Activated CD4-positive, alpha-beta memory T cell treated with anti-CD3 and anti-CD28 coated beads, Interleukin-2, amount 10 ng/mL, durations not matched to agents 7 days and 5 days (primary cell): ENCODE measurements around the gene SCYGR6. TPM values are rescaled to one million over a fixed set of nuclear protein-coding genes. Genes with fewer than 3 reads are reported as not detected.
"Not testable (repeated sequence)": the region's sequence is repeated elsewhere in the genome, so short reads cannot be mapped to it uniquely, and the experiment has no call there.

Experiments used
- CTCF ChIA-PET: fragments of 350-600 bp; sonication (Branson Sonifier 250); formaldehyde crosslinking; loops from one replicate; lab custom pipeline; 2021; ENCODE audit warnings: antibody characterized with exemption, inconsistent platforms; lab: Charles Lee
- POLR2A ChIA-PET: fragments of 350-600 bp; sonication (Branson Sonifier 250); formaldehyde crosslinking; loops from one replicate; lab custom pipeline; 2021; ENCODE audit warnings: antibody characterized with exemption; lab: Charles Lee
- DNase-seq: peaks from one replicate; pipeline ENCODE4 v3.0.0-alpha.2; 2020
- H3K27ac Mint-ChIP-seq: one replicate; pipeline ENCODE4 v1.8.0; 2021; ENCODE audit warnings: mild to moderate bottlenecking, mixed read lengths
- H3K27me3 Mint-ChIP-seq: one replicate; pipeline ENCODE4 v1.8.0; 2021; ENCODE audit warnings: mixed read lengths
- H3K36me3 Mint-ChIP-seq: one replicate; pipeline ENCODE4 v1.8.0; 2021; ENCODE audit warnings: low read depth, mixed read lengths
- H3K4me1 Mint-ChIP-seq: one replicate; pipeline ENCODE4 v1.8.0; 2021; ENCODE audit warnings: mixed read lengths
- H3K4me3 Mint-ChIP-seq: one replicate; pipeline ENCODE4 v1.8.0; 2021; ENCODE audit warnings: mild to moderate bottlenecking, mixed read lengths
- H3K9me3 Mint-ChIP-seq: one replicate; pipeline ENCODE4 v1.8.0; 2021; ENCODE audit warnings: mixed read lengths
- total RNA-seq, 2 experiments: library from RNA; stranded (reverse); gene quantifications; one replicate each; pipeline ENCODE4 v1.2.3, GENCODE V29; 2021

The SCYGR6 gene
- not detected for total RNA-seq

- Mint-ChIP-seq H3K27ac (no peak within 1 kb of the TSS), H3K9me3 (no peaks in the 10 kb centered on the region), H3K27me3 (peaks cover 2% of the 10 kb centered on the region), H3K36me3 (no peaks in the 10 kb centered on the region), H3K4me1 (no peaks in the 10 kb centered on the region), H3K4me3 (no peak within 1 kb of the TSS)
- POLR2A ChIA-PET: no interaction called here
- CTCF ChIA-PET: no interaction called here
- DNase-seq: no peak
Measured at GRCh38 chr2:227724394-227725039, at the start of gene SCYGR6. Gene SCYGR6 (minus strand): TSS chr2:227724757. CDS start chr2:227724757, 0 bp downstream.

- H3K27me3 Mint-ChIP-seq: no peaks in the 10 kb centered on the region
- H3K36me3 Mint-ChIP-seq: no peaks in the 10 kb centered on the region
- H3K27ac Mint-ChIP-seq: no peak overlapping the region
- peaks cover 10% of the 10 kb centered on the region for H3K4me1 Mint-ChIP-seq
- H3K9me3 Mint-ChIP-seq: no peaks in the 10 kb centered on the region
- peak; percentile 23 for DNase-seq
- ChIA-PET POLR2A (interaction anchor here (1.1 kb wide), 1 partner anchor 9 kb away, joined by 4 read pairs; no protein-coding TSS in a partner anchor), CTCF (interaction anchor here (1.1 to 1.9 kb wide), 6 partner anchors 8 to 116 kb away, joined by 4 to 24 read pairs (median 6); no protein-coding TSS in a partner anchor)
- no peak overlapping the region for H3K4me3 Mint-ChIP-seq
Measured at GRCh38 chr2:227774011-227774624, 49.6 kb upstream of the SCYGR6 start.

- no peaks in the 10 kb centered on the region for H3K36me3 Mint-ChIP-seq
- no peak overlapping the region for H3K27ac Mint-ChIP-seq
- no peaks in the 10 kb centered on the region for H3K27me3 Mint-ChIP-seq
- ChIA-PET CTCF (interaction anchor here (0.6 kb wide), 1 partner anchor 32 kb away, joined by 3 read pairs; no protein-coding TSS in a partner anchor), POLR2A (no interaction called here)
- no peak for DNase-seq
- H3K4me3 Mint-ChIP-seq: no peak overlapping the region
- H3K4me1 Mint-ChIP-seq: peaks cover 10% of the 10 kb centered on the region
- no peaks in the 10 kb centered on the region for H3K9me3 Mint-ChIP-seq
Measured at GRCh38 chr2:227772932-227773331, 48.4 kb upstream of the SCYGR6 start.

GRCh38 chr2:227772197-227772661 is 47.7 kb upstream of the SCYGR6 start:
- no peak overlapping the region for H3K27ac Mint-ChIP-seq
- H3K9me3 Mint-ChIP-seq: no peaks in the 10 kb centered on the region
- no peak for DNase-seq
- ChIA-PET POLR2A (no interaction called here), CTCF (no interaction called here)
- no peak overlapping the region for H3K4me3 Mint-ChIP-seq
- no peaks in the 10 kb centered on the region for H3K27me3 Mint-ChIP-seq
- peaks cover 10% of the 10 kb centered on the region for H3K4me1 Mint-ChIP-seq
- no peaks in the 10 kb centered on the region for H3K36me3 Mint-ChIP-seq

GRCh38 chr2:227767830-227768229 is 43.3 kb upstream of the SCYGR6 start:
- Mint-ChIP-seq H3K36me3 (no peaks in the 10 kb centered on the region), H3K9me3 (no peaks in the 10 kb centered on the region), H3K4me1 (no peaks in the 10 kb centered on the region), H3K4me3 (no peak overlapping the region), H3K27me3 (no peaks in the 10 kb centered on the region), H3K27ac (no peak overlapping the region)
- no peak for DNase-seq
- CTCF ChIA-PET: interaction anchor here (1.8 to 3.8 kb wide), 2 partner anchors 15 to 110 kb away, joined by 7 to 43 read pairs; no protein-coding TSS in a partner anchor
- POLR2A ChIA-PET: no interaction called here

GRCh38 chr2:227766373-227766883 is 41.9 kb upstream of the SCYGR6 start:
- no peaks in the 10 kb centered on the region for H3K9me3 Mint-ChIP-seq
- POLR2A ChIA-PET: no interaction called here
- DNase-seq: peak; percentile 58
- H3K4me1 Mint-ChIP-seq: no peaks in the 10 kb centered on the region
- H3K27me3 Mint-ChIP-seq: peaks cover 2% of the 10 kb centered on the region
- H3K36me3 Mint-ChIP-seq: no peaks in the 10 kb centered on the region
- no peak overlapping the region for H3K27ac Mint-ChIP-seq
- no peak overlapping the region for H3K4me3 Mint-ChIP-seq
- CTCF ChIA-PET: interaction anchor here (0.6 to 3.8 kb wide), 30 partner anchors 8 to 636 kb away, joined by 3 to 43 read pairs (median 4); no protein-coding TSS in a partner anchor

- no peak overlapping the region for H3K4me3 Mint-ChIP-seq
- no peak for DNase-seq
- peaks cover 2% of the 10 kb centered on the region for H3K27me3 Mint-ChIP-seq
- no peak overlapping the region for H3K27ac Mint-ChIP-seq
- H3K9me3 Mint-ChIP-seq: no peaks in the 10 kb centered on the region
- H3K36me3 Mint-ChIP-seq: no peaks in the 10 kb centered on the region
- CTCF ChIA-PET: interaction anchor here (0.6 to 3.8 kb wide), 30 partner anchors 8 to 636 kb away, joined by 3 to 43 read pairs (median 4); no protein-coding TSS in a partner anchor
- POLR2A ChIA-PET: no interaction called here
- no peaks in the 10 kb centered on the region for H3K4me1 Mint-ChIP-seq
Measured at GRCh38 chr2:227765788-227766372, 41.3 kb upstream of the SCYGR6 start.

- ChIA-PET POLR2A (no interaction called here), CTCF (no interaction called here)
- H3K36me3 Mint-ChIP-seq: no peaks in the 10 kb centered on the region
- no peak for DNase-seq
- H3K4me1 Mint-ChIP-seq: no peaks in the 10 kb centered on the region
- no peak overlapping the region for H3K27ac Mint-ChIP-seq
- H3K27me3 Mint-ChIP-seq: peaks cover 2% of the 10 kb centered on the region
- no peak overlapping the region for H3K4me3 Mint-ChIP-seq
- no peaks in the 10 kb centered on the region for H3K9me3 Mint-ChIP-seq
Measured at GRCh38 chr2:227761740-227762476, 37.4 kb upstream of the SCYGR6 start.

- no peak for DNase-seq
- Mint-ChIP-seq H3K4me3 (no peak overlapping the region), H3K4me1 (no peaks in the 10 kb centered on the region), H3K9me3 (no peaks in the 10 kb centered on the region), H3K36me3 (no peaks in the 10 kb centered on the region), H3K27ac (no peak overlapping the region), H3K27me3 (peaks cover 2% of the 10 kb centered on the region)
- CTCF ChIA-PET: interaction anchor here (1.0 kb wide), 1 partner anchor 103 kb away, joined by 4 read pairs; no protein-coding TSS in a partner anchor
- POLR2A ChIA-PET: no interaction called here
Measured at GRCh38 chr2:227759411-227760118, 35.0 kb upstream of the SCYGR6 start.

GRCh38 chr2:227756261-227756660 is 31.7 kb upstream of the SCYGR6 start:
- H3K36me3 Mint-ChIP-seq, H3K27me3 Mint-ChIP-seq, POLR2A ChIA-PET, H3K27ac Mint-ChIP-seq, DNase-seq, H3K4me3 Mint-ChIP-seq, H3K9me3 Mint-ChIP-seq, H3K4me1 Mint-ChIP-seq: not testable (repeated sequence)
- CTCF ChIA-PET: interaction anchor here (0.7 to 3.1 kb wide), 4 partner anchors 8 to 18 kb away, joined by 3 to 11 read pairs (median 4); no protein-coding TSS in a partner anchor

- POLR2A ChIA-PET: no interaction called here
Measured at GRCh38 chr2:227748079-227748478, 23.5 kb upstream of the SCYGR6 start.

GRCh38 chr2:227745594-227745993 is 21.0 kb upstream of the SCYGR6 start, which contains the start of gene SCYGR8:
Gene SCYGR8 (plus strand): TSS chr2:227745894. CDS start chr2:227745894, 0 bp downstream.
- ChIA-PET POLR2A (no interaction called here), CTCF (interaction anchor here (1.3 kb wide), 1 partner anchor 20 kb away, joined by 3 read pairs; no protein-coding TSS in a partner anchor)
- Mint-ChIP-seq H3K27ac (no peak within 1 kb of the TSS), H3K9me3 (no peaks in the 10 kb centered on the region), H3K27me3 (peaks cover 3% of the 10 kb centered on the region), H3K36me3 (no peaks in the 10 kb centered on the region), H3K4me1 (no peaks in the 10 kb centered on the region), H3K4me3 (no peak within 1 kb of the TSS)
- DNase-seq: no peak

More at GRCh38 chr2:227748079-227748478, 23.5 kb upstream of the SCYGR6 start:
- H3K4me1 Mint-ChIP-seq: no peaks in the 10 kb centered on the region
- H3K36me3 Mint-ChIP-seq: no peaks in the 10 kb centered on the region
- no peak for DNase-seq
- peaks cover 3% of the 10 kb centered on the region for H3K27me3 Mint-ChIP-seq
- H3K4me3 Mint-ChIP-seq: no peak overlapping the region
- H3K9me3 Mint-ChIP-seq: no peaks in the 10 kb centered on the region
- CTCF ChIA-PET: no interaction called here
- H3K27ac Mint-ChIP-seq: no peak overlapping the region
